Measurements from ENCODE around the gene LZIC. TPM values are rescaled to one million over a fixed set of nuclear protein-coding genes. Genes with fewer than 3 reads are reported as not detected.

The LZIC gene
- total and polyA plus RNA-seq, 7 donors = 23.7 to 50.4 (median 28.8) TPM

DNA sequence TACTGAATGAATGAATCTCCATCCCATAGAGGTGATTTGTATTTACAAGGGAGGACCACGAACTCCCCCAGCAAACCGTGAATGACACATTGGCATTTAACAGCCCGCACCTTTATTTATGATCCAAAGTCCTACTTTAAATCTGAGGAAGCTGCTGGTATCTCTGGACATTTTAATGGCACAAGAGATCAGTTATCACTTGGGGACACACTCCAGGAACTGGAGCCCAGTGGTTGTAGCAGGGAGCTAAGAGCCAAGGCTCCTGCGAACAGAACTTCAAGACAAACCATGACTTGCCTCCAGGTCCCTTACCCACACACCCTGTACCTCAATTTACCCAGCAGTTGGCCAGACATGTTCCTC, 34.3 kb downstream of the LZIC start:
- Histone ChIP-seq H3K27ac (peak overlapping the region in 2 of 4 donors; percentile 71 to 80), H3K4me3 (peak overlapping the region in 2 of 4 donors; percentile 87 to 96), H3K36me3 (no peaks in the 10 kb centered on the region), H3K9me3 (no peaks in the 10 kb centered on the region), H3K4me1 (peaks cover 0 to 22% (median 19%) of the 10 kb centered on the region in 4 donors), H3K27me3 (no peaks in the 10 kb centered on the region)
- WGBS, 2 donors = 22 to 66% methylated on average over 4 of the region's 4 CpGs
- TF ChIP-seq EP300 (IDR thresholded peaks at IDR 0.05) = no peak
- TF ChIP-seq, protein P1, sequence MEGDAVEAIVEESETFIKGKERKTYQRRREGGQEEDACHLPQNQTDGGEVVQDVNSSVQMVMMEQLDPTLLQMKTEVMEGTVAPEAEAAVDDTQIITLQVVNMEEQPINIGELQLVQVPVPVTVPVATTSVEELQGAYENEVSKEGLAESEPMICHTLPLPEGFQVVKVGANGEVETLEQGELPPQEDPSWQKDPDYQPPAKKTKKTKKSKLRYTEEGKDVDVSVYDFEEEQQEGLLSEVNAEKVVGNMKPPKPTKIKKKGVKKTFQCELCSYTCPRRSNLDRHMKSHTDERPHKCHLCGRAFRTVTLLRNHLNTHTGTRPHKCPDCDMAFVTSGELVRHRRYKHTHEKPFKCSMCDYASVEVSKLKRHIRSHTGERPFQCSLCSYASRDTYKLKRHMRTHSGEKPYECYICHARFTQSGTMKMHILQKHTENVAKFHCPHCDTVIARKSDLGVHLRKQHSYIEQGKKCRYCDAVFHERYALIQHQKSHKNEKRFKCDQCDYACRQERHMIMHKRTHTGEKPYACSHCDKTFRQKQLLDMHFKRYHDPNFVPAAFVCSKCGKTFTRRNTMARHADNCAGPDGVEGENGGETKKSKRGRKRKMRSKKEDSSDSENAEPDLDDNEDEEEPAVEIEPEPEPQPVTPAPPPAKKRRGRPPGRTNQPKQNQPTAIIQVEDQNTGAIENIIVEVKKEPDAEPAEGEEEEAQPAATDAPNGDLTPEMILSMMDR (IDR thresholded peaks at IDR 0.05) = no peak
- DNase-seq = no peak
- intact Hi-C loops (cut with DNase I) = no loop called here

DNA sequence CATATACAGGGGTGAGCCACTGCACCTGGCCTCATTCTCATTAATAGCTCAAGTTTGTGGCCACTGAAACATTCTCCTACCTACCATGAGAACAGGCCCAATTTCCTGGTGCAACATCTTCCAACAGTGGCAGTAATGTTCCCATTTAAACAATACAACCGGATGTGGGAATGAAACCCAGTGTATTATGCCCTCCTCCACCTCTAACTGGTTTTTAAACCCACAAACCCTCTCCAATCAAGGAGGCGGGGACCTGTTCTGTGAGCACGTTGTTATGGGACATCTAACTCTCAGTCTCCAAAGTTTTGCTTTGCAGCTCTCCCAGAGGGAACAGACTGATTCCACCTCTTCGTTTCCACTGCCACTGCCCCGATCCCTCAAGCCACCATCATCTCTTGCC, 35.8 kb downstream of the LZIC start:
- H3K4me1 ChIP-seq = peaks cover 0 to 22% (median 20%) of the 10 kb centered on the region in 4 donors
- no peaks in the 10 kb centered on the region for H3K36me3 ChIP-seq
- H3K4me3 ChIP-seq = no peak overlapping the region
- WGBS, 2 donors = 60 to 79% methylated on average over 5 of the region's 5 CpGs
- H3K27ac ChIP-seq = no peak overlapping the region
- no peak for TF ChIP-seq EP300 (IDR thresholded peaks at IDR 0.05)
- TF ChIP-seq POLR2A (IDR thresholded peaks at IDR 0.05) = no peak
- no peak for TF ChIP-seq POLR2AphosphoS5 (IDR thresholded peaks at IDR 0.05)
- TF ChIP-seq, protein P1 (IDR thresholded peaks at IDR 0.05) = no peak
- no peaks in the 10 kb centered on the region for H3K27me3 ChIP-seq
- intact Hi-C loops (cut with DNase I) = no loop called here
- DNase-seq = no peak
- no peaks in the 10 kb centered on the region for H3K9me3 ChIP-seq

DNA sequence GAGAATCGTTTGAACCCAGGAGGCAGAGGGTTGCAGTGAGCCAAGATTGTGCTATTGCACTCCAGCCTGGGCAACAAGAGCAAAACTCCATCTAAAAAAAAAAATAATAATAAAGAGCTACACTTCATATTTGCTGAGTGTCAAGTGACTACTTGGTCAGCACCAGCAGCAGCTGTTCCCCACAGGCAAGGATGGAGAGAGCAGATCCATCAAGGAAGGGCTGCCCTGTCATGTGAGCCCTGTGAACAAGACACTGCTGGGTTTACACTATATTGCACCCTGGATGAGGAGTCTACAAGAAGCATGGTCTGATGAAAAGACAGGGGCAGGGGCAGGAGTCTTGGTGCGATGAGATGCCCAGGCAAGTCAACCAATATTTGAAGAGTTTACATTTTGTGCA, 36.7 kb downstream of the LZIC start:
- no peak overlapping the region for H3K4me3 ChIP-seq
- no peaks in the 10 kb centered on the region for H3K9me3 ChIP-seq
- TF ChIP-seq EP300 (IDR thresholded peaks at IDR 0.05) = no peak
- TF ChIP-seq, protein P1 (IDR thresholded peaks at IDR 0.05) = no peak
- TF ChIP-seq POLR2AphosphoS5 (IDR thresholded peaks at IDR 0.05) = no peak
- TF ChIP-seq POLR2A (IDR thresholded peaks at IDR 0.05) = no peak
- WGBS, 2 donors = 94 to 96% methylated on average over 2 of the region's 2 CpGs
- no peaks in the 10 kb centered on the region for H3K27me3 ChIP-seq
- no peak overlapping the region for H3K27ac ChIP-seq
- no peak for DNase-seq
- peaks cover 0 to 26% (median 22%) of the 10 kb centered on the region in 4 donors for H3K4me1 ChIP-seq
- no peaks in the 10 kb centered on the region for H3K36me3 ChIP-seq
- intact Hi-C loops (cut with DNase I) = no loop called here

DNA sequence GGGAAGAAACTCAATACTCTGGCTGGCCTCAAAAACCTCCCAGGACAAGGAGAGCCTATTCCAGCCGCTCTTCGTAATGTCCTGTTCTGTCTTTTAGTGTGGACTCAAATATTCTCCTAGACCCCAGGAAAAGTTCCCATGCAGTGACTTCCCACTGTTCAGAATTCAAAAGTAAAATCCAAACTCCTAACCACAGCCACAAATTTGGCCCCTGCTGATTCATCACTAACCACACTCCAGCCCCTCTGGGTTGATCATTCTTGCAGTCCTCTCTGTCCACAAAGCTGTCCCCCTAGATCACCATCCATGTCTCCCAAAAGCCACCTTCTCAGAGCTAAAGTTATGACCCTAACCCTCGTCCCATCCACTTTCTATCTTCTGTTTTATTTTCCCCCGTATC, 38.2 kb downstream of the LZIC start:
- intact Hi-C loops (cut with DNase I) = no loop called here
- peaks cover 0 to 23% (median 19%) of the 10 kb centered on the region in 4 donors for H3K4me1 ChIP-seq
- no peaks in the 10 kb centered on the region for H3K27me3 ChIP-seq
- no peak for DNase-seq
- H3K27ac ChIP-seq = no peak overlapping the region
- TF ChIP-seq POLR2A (IDR thresholded peaks at IDR 0.05) = no peak
- TF ChIP-seq, protein P1 (IDR thresholded peaks at IDR 0.05) = no peak
- no peak for TF ChIP-seq EP300 (IDR thresholded peaks at IDR 0.05)
- TF ChIP-seq POLR2AphosphoS5 (IDR thresholded peaks at IDR 0.05) = no peak
- H3K9me3 ChIP-seq = no peaks in the 10 kb centered on the region
- H3K36me3 ChIP-seq = no peaks in the 10 kb centered on the region
- WGBS, 2 donors = 82 to 87% methylated on average over 4 of the region's 4 CpGs
- no peak overlapping the region for H3K4me3 ChIP-seq

DNA sequence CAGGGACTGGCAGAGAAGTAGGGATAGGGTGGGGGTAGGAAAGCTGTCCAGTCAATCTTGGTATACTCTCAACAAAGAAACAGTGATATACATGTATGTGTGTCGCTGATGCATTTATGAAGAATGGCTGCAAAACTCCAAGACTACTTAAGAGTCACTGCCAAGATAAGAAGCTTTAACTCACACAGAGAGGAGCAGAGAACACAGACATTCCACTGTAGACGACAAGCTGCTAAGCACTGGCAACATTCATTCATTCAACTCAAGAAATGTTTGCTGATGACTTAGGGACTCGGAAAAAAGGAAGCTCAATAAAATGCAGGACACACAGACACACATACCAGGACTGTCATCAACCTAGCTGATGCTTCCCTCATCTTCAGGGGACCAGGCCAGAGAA, 38.6 kb downstream of the LZIC start:
- H3K4me3 ChIP-seq = no peak overlapping the region
- no peaks in the 10 kb centered on the region for H3K36me3 ChIP-seq
- intact Hi-C loops (cut with DNase I) = no loop called here
- no peaks in the 10 kb centered on the region for H3K27me3 ChIP-seq
- no peak overlapping the region for H3K27ac ChIP-seq
- no peaks in the 10 kb centered on the region for H3K9me3 ChIP-seq
- H3K4me1 ChIP-seq = peaks cover 0 to 22% (median 18%) of the 10 kb centered on the region in 4 donors
- TF ChIP-seq POLR2A (IDR thresholded peaks at IDR 0.05) (no peak), EP300 (IDR thresholded peaks at IDR 0.05) (no peak), POLR2AphosphoS5 (IDR thresholded peaks at IDR 0.05) (no peak)
- TF ChIP-seq, protein P1 (IDR thresholded peaks at IDR 0.05) = no peak
- DNase-seq = no peak
- WGBS, 2 donors = 85 to 88% methylated on average over 3 of the region's 3 CpGs

All from sigmoid colon (tissue), 7 donors.